Nephron (organoid): ENCODE measurements around the gene PLCB1.

Experiments used
- H3K27ac Mint-ChIP-seq, 3 experiments: 2 replicates each; pipeline ENCODE4 v1.8.0; 2020; ENCODE audit warnings: mixed read lengths in 3 of 3, mild to moderate bottlenecking in 2 of 3, moderate library complexity in 1 of 3
- H3K27me3 Mint-ChIP-seq: 2 replicates; pipeline ENCODE4 v1.8.0; 2021; ENCODE audit warnings: low read depth, mild to moderate bottlenecking, moderate library complexity, mixed read lengths
- H3K36me3 Mint-ChIP-seq: 2 replicates; pipeline ENCODE4 v1.8.0; 2020; ENCODE audit warnings: low read depth, mixed read lengths
- H3K4me1 Mint-ChIP-seq: 2 replicates; pipeline ENCODE4 v1.8.0; 2020; ENCODE audit warnings: mixed read lengths
- H3K4me3 Mint-ChIP-seq, 3 experiments: 2 replicates each; pipeline ENCODE4 v1.8.0; 2020; ENCODE audit warnings: mild to moderate bottlenecking in 3 of 3, mixed read lengths in 3 of 3, moderate library complexity in 2 of 3
- H3K9me3 Mint-ChIP-seq: 2 replicates; pipeline ENCODE4 v1.8.0; 2020; ENCODE audit warnings: mixed read lengths
- TF ChIP-seq, protein P1 (sequence below), 3 experiments: fragments of 200-600 bp; sonication (generic); IDR thresholded peaks; one replicate each; pipeline ENCODE4 v1.5.0; 2021; ENCODE audit warnings: antibody characterized with exemption in 3 of 3; ENCODE audit not compliant: unreplicated experiment in 3 of 3

Gene PLCB1

GRCh38 chr20:8298426-8299043 lies 166.5 kb downstream of the PLCB1 start:
- no peaks in the 10 kb centered on the region for H3K27me3 Mint-ChIP-seq
- no peak overlapping the region for H3K27ac Mint-ChIP-seq
- no peaks in the 10 kb centered on the region for H3K36me3 Mint-ChIP-seq
- H3K4me1 Mint-ChIP-seq, result no peaks in the 10 kb centered on the region
- no peaks in the 10 kb centered on the region for H3K9me3 Mint-ChIP-seq
- TF ChIP-seq, protein P1, sequence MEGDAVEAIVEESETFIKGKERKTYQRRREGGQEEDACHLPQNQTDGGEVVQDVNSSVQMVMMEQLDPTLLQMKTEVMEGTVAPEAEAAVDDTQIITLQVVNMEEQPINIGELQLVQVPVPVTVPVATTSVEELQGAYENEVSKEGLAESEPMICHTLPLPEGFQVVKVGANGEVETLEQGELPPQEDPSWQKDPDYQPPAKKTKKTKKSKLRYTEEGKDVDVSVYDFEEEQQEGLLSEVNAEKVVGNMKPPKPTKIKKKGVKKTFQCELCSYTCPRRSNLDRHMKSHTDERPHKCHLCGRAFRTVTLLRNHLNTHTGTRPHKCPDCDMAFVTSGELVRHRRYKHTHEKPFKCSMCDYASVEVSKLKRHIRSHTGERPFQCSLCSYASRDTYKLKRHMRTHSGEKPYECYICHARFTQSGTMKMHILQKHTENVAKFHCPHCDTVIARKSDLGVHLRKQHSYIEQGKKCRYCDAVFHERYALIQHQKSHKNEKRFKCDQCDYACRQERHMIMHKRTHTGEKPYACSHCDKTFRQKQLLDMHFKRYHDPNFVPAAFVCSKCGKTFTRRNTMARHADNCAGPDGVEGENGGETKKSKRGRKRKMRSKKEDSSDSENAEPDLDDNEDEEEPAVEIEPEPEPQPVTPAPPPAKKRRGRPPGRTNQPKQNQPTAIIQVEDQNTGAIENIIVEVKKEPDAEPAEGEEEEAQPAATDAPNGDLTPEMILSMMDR (IDR thresholded peaks at IDR 0.05; ENCODE audit: unreplicated experiment in 3 of 3), result no peak
- no peak overlapping the region for H3K4me3 Mint-ChIP-seq

DNA sequence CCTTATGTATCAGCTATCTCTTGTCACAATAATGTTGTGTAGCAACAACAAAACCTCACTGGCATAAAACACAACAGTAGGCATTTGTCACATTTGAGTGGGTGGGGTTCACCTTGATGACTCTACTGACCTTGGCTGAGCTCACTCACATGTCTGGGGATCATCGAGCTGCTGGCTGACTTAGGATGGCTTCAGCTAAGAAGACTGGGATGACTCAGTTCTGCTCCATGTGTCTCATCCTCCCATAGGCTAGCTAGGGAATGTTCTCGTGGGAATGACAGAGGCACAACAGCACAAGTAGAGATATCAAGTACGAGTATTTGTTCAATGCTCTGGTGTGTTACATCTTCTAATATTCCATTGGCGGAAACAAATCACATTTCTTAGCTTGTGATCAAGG lies 167.9 kb downstream of the PLCB1 start:
- no peak overlapping the region for H3K27ac Mint-ChIP-seq
- no peaks in the 10 kb centered on the region for H3K9me3 Mint-ChIP-seq
- H3K4me1 Mint-ChIP-seq, result peaks cover 10% of the 10 kb centered on the region
- TF ChIP-seq, protein P1 (IDR thresholded peaks at IDR 0.05; ENCODE audit: unreplicated experiment in 3 of 3), result no peak
- H3K36me3 Mint-ChIP-seq, result no peaks in the 10 kb centered on the region
- no peaks in the 10 kb centered on the region for H3K27me3 Mint-ChIP-seq
- no peak overlapping the region for H3K4me3 Mint-ChIP-seq

DNA sequence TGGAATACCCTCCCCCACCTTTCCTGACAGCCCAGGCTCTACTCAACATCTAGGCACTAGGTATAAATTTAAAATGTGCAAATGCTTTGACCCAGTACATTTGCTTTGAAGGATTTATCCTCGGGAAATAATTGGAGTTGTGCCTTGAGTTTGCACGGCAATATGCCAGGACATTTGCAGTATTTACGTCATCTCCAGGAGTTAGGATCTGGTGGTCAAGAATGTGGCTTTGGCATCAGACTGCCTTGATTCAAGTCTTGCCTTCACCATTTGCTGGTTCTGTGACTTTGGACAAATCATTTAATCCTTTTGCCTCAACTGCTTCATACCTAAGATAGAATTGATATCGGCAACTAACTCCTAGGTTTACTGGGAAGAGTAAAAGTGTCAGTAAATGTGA lies 169.6 kb downstream of the PLCB1 start:
- Mint-ChIP-seq H3K27me3 (no peaks in the 10 kb centered on the region), H3K27ac (no peak overlapping the region), H3K36me3 (no peaks in the 10 kb centered on the region), H3K9me3 (no peaks in the 10 kb centered on the region), H3K4me3 (no peak overlapping the region), H3K4me1 (peaks cover 15% of the 10 kb centered on the region)
- TF ChIP-seq, protein P1 (IDR thresholded peaks at IDR 0.05; ENCODE audit: unreplicated experiment in 3 of 3), result no peak

DNA sequence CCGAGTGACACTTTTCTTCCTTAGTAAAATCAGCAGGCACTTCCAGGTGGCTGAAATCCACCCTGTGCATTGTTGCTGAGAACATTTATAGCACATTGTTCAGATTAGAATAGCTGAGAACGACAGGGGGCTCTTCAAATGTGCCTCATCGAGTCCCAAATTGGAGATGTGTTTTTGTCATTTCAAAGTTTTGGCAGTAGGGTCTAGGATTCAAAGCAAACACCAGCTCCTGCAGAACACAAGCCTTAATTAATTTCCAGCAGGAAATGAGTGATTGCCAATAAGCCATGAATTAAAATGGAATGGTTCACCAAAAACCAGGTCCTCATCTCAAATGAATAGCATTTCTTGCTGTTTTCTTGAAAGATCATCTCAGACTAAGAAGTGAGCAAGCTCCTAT lies 171.6 kb downstream of the PLCB1 start:
- Mint-ChIP-seq H3K4me3 (no peak overlapping the region), H3K4me1 (peaks cover 15% of the 10 kb centered on the region), H3K9me3 (no peaks in the 10 kb centered on the region), H3K36me3 (no peaks in the 10 kb centered on the region), H3K27ac (peak overlapping the region in 1 of 3 experiments; percentile 60), H3K27me3 (no peaks in the 10 kb centered on the region)
- TF ChIP-seq, protein P1 (IDR thresholded peaks at IDR 0.05; ENCODE audit: unreplicated experiment in 3 of 3), result no peak

DNA sequence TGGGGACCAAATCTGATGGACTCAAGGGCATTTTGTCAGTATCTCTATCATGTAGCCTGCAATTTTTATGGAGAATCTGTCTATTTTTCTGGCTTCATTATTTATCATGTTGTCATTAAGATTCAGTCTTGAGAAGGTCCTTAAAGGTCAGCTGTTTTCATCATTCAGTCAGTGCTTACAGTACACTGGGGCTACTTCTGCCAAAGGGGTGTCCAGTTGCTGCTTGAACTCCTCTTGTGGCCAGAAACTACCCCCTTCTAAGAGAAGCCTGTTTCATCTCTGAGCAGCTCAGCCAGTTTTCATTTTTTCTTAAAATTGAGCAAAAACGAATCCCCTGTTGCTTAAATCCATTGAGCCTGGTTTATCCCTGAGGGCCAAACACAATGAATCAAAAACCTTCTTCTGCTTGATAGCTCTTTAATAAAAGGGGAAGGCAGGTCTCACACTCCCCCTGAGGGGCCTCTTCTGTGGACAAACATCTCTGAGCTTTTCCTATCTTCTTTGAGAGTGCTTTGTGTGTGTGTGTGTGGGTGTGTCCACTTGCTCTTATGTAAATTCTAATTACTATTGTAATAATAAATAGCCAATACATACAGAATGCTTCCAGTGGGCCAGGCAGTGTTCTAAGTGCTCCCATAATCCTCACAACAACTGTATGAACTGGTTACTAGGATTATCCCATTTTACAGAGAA lies 172.2 kb downstream of the PLCB1 start:
- H3K4me3 Mint-ChIP-seq, result no peak overlapping the region

More for the DNA sequence above, 172.2 kb downstream of the PLCB1 start:
- Mint-ChIP-seq H3K4me1 (peaks cover 15% of the 10 kb centered on the region), H3K27ac (peak overlapping the region in 2 of 3 experiments; percentile 9 to 60), H3K9me3 (no peaks in the 10 kb centered on the region), H3K36me3 (no peaks in the 10 kb centered on the region), H3K27me3 (no peaks in the 10 kb centered on the region)
- TF ChIP-seq, protein P1 (IDR thresholded peaks at IDR 0.05; ENCODE audit: unreplicated experiment in 3 of 3), result no peak
